Measurements from ENCODE around the gene CCDC83.
"Not testable (repeated sequence)": the region's sequence is repeated elsewhere in the genome, so short reads cannot be mapped to it uniquely, and the experiment has no call there.

Gene CCDC83

DNA sequence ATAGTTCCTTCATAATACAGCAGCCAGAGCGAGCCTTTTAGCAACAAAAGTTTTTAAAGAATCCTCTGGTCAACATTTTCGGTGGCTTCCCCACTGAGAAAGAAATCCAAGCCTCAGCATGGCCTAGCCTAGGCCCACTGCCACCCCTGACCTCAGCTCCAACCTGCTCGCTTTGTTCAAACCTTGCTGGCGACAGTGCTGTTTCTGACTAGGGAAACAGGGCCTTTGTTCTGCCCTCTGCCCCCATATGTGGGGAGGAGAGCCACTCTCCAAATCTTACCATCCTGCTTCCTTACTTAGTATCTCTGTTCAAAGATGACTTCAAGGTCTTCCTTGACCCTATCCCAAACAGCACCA, 95.8 kb downstream of the CCDC83 start:
- TF ChIP-seq ZFX (IDR thresholded peaks at IDR 0.05; ENCODE audit: borderline replicate concordance): no peak
- TF ChIP-seq, protein P1, sequence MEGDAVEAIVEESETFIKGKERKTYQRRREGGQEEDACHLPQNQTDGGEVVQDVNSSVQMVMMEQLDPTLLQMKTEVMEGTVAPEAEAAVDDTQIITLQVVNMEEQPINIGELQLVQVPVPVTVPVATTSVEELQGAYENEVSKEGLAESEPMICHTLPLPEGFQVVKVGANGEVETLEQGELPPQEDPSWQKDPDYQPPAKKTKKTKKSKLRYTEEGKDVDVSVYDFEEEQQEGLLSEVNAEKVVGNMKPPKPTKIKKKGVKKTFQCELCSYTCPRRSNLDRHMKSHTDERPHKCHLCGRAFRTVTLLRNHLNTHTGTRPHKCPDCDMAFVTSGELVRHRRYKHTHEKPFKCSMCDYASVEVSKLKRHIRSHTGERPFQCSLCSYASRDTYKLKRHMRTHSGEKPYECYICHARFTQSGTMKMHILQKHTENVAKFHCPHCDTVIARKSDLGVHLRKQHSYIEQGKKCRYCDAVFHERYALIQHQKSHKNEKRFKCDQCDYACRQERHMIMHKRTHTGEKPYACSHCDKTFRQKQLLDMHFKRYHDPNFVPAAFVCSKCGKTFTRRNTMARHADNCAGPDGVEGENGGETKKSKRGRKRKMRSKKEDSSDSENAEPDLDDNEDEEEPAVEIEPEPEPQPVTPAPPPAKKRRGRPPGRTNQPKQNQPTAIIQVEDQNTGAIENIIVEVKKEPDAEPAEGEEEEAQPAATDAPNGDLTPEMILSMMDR (IDR thresholded peaks at IDR 0.05): no peak
- H3K27ac ChIP-seq: no peak overlapping the region

- H3K27ac ChIP-seq: no peak overlapping the region
- no peak for TF ChIP-seq ZFX (IDR thresholded peaks at IDR 0.05; ENCODE audit: borderline replicate concordance)
- TF ChIP-seq, protein P1 (IDR thresholded peaks at IDR 0.05): no peak
Observed at GRCh38 chr11:85951428-85952107, 96.4 kb downstream of the CCDC83 start.

- not testable (repeated sequence) for H3K27ac ChIP-seq
Observed at GRCh38 chr11:85952108-85952485, 96.9 kb downstream of the CCDC83 start.

DNA sequence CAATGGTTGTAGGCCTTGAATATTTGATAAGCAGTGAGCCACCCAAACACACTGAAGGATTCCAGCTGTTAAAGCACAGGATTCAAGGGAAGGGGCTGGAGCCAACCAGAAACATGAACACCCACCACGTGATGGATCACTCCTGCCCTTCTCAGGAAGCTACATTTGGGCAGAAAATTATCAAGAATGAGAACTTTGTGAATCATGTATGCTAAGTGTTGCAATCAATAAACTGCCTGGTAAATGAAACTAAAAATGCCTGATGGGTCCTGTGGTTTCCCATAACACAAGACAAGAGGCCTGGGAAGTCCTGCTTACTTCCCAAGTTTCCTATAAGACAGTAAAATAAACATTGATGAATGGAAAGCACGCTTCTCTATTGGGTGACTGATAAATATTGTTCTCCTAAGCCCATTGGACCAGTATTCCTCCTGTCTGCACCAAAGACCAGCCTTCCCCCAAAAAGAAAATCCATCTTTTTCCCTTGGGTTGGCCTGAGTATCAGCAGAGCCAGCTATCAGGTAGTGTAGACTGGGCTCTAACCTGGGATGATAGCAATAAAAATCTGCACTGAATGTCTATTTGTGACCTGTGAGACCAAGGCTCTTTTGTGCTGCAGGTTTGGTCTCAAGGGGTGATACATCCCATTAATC, 98.4 kb downstream of the CCDC83 start:
- H3K27ac ChIP-seq: no peak overlapping the region
- TF ChIP-seq ZFX (IDR thresholded peaks at IDR 0.05; ENCODE audit: borderline replicate concordance): no peak
- TF ChIP-seq, protein P1 (IDR thresholded peaks at IDR 0.05): no peak

DNA sequence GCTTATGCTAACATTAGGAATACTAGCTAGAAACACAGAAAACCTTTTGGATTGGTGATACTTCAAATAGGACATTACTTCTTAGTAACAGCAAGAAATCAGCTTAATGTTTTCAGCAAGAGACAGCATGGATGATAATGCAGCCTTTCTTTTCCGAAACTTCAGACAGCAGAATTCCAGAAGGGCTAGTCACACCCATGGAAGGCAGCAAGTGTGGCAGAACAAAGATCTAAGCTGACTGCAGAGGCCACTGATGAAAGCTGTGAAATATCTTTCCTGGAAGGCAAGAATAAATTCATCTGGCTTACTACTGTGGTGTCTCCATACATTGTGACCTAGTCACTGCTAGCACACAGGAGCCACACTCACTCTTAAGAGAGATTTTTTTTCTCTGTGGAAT, 100.3 kb downstream of the CCDC83 start:
- no peak overlapping the region for H3K27ac ChIP-seq
- TF ChIP-seq, protein P1 (IDR thresholded peaks at IDR 0.05): no peak
- TF ChIP-seq ZFX (IDR thresholded peaks at IDR 0.05; ENCODE audit: borderline replicate concordance): no peak

GRCh38 chr11:85960678-85961077, 105.5 kb downstream of the CCDC83 start:
- no peak overlapping the region for H3K27ac ChIP-seq
- TF ChIP-seq, protein P1 (IDR thresholded peaks at IDR 0.05): no peak
- no peak for TF ChIP-seq ZFX (IDR thresholded peaks at IDR 0.05; ENCODE audit: borderline replicate concordance)

GRCh38 chr11:85961130-85961529, 105.9 kb downstream of the CCDC83 start:
- TF ChIP-seq ZFX (IDR thresholded peaks at IDR 0.05; ENCODE audit: borderline replicate concordance): no peak
- TF ChIP-seq, protein P1 (IDR thresholded peaks at IDR 0.05): no peak
- H3K27ac ChIP-seq: no peak overlapping the region

All from 22Rv1 (cell line).